ENCODE results near the gene FAAP20. TPM values are rescaled to one million over a fixed set of nuclear protein-coding genes. Genes with fewer than 3 reads are reported as not detected.

FAAP20 gene
- total RNA-seq, 1 donor = 24.8 TPM

DNA sequence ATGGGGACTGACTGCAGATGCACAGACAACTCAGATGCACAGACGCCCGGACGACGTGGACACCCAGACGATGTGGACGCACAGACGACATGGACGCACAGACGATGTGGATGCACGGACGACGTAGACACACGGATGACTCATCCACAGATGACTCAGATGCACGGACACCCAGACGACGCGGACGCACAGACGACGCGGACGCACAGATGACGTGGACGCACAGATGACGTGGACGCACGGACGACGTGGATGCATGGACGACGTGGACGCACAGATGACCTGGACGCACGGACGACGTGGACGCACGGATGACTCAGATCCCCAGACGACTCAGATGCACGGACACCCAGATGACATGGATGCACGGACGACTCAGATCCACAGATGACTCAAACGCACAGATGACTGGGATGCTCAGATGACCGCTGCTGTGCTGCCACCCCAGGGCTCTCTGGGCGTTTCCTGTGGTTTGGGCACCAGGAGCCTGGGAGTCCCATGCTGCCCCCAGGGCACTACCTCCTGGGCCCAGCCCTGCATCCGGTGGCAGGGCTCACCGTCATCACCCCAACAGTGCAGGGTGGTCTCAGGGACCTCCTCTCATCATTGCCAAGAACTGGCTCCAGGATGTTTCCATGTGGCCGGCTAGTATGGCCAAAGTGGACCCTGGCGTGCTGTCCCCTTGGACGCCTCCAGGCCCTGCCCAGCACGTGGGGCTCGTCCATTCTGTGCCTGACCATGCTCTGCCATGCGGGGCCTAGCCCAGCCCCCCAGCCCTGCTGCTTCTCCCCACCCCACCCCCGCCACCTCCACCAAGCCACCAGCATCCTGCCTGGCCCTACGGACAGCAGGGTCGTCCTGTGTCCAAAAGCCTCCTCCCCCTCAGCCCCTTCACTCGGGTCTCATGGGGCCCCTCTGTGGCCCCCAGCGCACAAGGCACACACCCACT lies 14.0 kb downstream of the FAAP20 start:
- no peak for DNase-seq (ENCODE audit: low read depth in 2 of 3, low spot score in 2 of 3)

GRCh38 chr1:2179283-2180013 lies 15.1 kb downstream of the FAAP20 start:
- DNase-seq (ENCODE audit: low read depth in 2 of 3, low spot score in 2 of 3) = no peak

GRCh38 chr1:2178875-2179274 lies 15.7 kb downstream of the FAAP20 start:
- no peak for DNase-seq (ENCODE audit: low read depth in 2 of 3, low spot score in 2 of 3)

- no peak for DNase-seq (ENCODE audit: low read depth in 2 of 3, low spot score in 2 of 3)
Measured at GRCh38 chr1:2177946-2178538, 16.5 kb downstream of the FAAP20 start.

DNA sequence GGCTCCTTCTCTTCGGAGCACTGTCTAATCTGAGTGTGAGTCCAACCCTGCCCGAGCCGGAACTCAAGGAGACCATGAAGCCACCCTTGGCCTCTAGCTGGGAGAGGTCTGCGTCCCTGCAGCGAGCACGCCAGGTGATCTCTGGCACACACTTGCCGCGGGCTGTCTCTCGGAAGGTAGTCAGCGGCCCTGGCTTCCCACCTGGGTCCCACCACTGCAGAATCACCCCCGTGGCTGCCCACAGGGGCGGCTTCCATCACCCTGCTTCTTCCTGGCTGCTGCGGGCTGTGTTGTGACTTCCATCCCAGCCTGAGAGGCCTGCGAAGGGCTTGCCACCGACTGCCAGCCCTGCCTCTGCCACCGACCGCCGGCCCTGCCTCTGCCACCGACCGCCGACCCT lies 17.0 kb downstream of the FAAP20 start:
- no peak for DNase-seq (ENCODE audit: low read depth in 2 of 3, low spot score in 2 of 3)

- DNase-seq (ENCODE audit: low read depth in 2 of 3, low spot score in 2 of 3) = no peak
Measured at GRCh38 chr1:2176615-2177014, 18.0 kb downstream of the FAAP20 start.

DNA sequence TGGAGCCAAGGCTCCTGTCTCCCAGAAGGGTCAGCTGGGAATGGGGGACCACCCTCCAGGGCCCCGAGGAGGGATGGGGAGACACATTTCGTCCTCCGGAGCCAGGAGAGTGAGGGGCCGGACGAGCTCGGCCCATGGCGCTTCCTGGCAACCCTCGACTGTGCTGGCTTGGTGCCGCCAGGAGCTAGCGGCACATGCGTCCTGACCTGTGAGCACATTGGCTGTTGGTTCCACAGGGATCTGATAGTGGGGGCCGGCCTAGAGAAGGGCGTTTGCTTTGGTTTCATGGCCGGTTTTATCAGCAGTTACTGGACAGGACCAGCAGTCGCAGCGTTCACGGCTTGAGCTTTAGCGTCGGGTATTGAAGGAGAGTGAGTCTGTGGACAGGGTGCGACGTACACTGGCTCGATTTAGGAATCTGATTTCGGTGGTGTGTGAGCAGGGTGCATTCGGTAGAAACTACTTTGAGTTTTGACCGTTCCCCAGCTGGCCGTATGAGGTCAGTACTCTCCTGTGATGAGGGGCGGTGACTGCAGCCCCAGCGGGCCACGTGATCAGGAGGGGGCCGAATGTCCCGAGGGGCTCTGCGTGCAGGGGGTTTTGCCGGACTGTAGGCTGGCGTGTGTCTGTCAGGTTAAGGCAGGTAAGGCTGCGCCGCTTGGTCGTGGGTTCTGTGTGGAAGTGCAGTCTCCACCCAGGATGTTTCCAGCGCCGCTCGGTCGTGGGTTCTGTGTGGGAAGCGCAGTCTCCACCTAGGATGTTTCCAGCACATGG lies 18.7 kb downstream of the FAAP20 start:
- DNase-seq (ENCODE audit: low read depth in 2 of 3, low spot score in 2 of 3) = no peak

DNA sequence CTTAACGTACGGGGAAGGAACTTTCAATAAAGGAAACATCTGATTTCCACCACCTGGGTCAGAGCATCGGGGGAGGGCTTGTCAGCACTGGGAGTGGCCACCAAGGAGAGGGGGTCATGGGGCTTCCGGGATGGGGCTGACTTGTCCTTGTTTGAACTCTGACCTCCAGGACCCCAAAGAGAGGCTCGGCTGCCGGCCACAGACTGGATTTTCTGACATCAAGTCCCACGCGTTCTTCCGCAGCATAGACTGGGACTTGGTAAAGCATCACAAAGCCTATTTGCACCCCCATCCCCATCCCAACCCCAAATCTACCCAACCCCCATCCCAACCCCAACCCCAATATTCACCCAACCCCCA lies 19.5 kb downstream of the FAAP20 start:
- no peak for DNase-seq (ENCODE audit: low read depth in 2 of 3, low spot score in 2 of 3)

DNA sequence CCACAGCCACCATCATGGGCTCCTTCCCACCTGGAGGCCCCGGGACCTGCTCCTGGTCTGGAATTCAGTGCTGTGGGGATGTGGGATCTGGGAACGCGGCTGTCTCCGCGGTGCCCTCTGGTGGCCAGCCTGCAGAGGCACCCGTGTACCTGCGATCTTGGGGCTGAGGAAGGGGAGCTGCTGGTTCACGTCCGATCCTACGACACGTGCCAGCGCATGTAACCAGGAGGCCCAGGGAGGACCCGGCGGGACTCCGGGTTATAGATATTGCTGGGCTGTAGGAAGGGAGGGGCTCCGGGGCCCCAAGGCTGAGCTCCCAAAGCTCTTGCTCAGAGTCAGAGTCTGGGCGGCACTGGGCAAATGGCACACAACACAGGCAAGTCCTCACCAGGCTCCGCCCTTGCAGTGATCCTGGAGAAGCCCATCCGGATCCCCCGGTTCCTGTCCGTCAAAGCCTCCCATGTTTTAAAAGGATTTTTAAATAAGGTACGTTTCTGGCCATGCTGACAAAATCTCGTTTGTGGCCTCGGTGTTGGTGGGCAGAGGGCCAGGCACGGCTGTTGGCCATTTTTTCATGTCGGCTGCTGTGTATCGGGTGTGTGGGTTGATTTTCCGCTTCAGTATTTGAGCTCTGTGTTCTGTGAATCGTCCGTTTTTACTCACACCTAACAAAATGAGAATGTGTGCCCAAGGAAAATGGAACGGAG lies 20.1 kb downstream of the FAAP20 start:
- DNase-seq (ENCODE audit: low read depth in 2 of 3, low spot score in 2 of 3) = peak; percentile 18 to 34 (median 30)

GRCh38 chr1:2173546-2174347 lies 20.8 kb downstream of the FAAP20 start:
- DNase-seq (ENCODE audit: low read depth in 2 of 3, low spot score in 2 of 3) = no peak

- no peak for DNase-seq (ENCODE audit: low read depth in 2 of 3, low spot score in 2 of 3)
Measured at GRCh38 chr1:2172551-2173146, 21.9 kb downstream of the FAAP20 start.

GRCh38 chr1:2172012-2172411 lies 22.6 kb downstream of the FAAP20 start:
- no peak for DNase-seq (ENCODE audit: low read depth in 2 of 3, low spot score in 2 of 3)

GRCh38 chr1:2170211-2170610 lies 24.4 kb downstream of the FAAP20 start:
- DNase-seq (ENCODE audit: low read depth in 2 of 3, low spot score in 2 of 3) = no peak

DNA sequence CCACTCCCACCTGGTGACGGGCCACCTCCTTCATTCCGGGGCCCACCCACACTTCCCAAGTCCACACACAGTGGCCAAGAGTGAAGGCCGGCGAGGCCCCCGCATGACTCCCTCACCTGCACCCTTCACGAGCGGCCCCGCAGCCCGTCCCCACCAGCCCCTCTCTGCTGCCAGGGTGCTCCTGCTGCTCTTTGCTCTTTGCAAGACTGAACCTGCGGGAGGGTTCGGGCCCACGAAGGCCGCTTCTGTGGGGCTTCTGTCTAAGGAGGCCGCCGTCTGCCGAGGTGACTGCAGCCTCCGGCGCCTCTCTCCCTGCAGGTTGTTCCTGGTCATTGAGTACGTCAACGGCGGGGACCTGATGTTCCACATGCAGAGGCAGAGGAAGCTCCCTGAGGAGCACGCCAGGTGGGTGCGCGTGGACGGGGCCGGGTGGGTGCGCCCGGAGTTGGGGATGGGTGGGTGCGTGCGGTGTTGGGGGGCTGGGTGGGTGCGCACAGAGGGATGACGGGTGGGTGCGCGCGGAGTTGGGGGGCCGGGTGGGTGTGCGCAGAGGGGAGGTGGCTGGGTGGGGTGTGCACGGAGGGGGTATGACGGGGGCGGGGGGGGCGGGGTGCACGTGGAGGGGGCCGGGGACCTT lies 25.3 kb downstream of the FAAP20 start:
- no peak for DNase-seq (ENCODE audit: low read depth in 2 of 3, low spot score in 2 of 3)

DNA sequence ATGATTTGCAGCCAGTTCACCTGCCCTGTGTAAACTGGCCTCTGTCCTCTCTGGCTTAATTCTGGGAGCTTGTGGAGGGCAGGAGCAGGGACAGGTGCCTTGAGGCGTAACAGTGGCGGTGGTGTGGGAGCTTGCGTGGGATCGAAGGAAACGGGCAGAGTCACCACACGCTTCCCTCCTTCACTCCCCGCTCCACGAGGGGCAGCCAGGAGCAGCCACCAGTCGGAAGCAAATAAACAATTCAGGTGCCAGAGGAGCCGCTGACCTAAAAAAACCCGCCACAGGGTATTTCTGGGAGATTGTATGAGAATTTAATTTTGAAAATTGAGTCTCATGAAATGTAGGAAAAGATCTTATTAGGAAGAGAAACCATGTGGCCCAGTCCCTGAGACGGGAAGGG lies 26.0 kb downstream of the FAAP20 start:
- DNase-seq (ENCODE audit: low read depth in 2 of 3, low spot score in 2 of 3) = no peak

DNA sequence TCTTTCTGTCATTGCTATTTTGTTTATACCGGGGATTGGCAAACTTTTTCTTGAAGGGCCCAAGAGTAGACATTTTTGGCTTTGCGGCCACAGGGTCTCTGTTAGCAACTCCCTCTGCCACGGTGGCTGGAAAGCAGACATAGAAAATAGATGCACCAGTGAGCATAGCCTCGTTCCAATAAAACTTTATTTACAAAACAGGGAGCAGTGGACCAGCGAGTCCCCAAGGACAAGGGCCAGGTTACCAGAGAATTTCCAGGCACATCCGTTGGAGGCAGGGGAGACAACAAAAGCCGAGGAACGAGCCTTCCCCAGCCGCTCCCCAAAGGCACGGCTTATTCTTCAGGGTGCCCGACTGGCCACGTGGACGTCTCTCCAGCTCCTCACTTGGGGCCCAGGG lies 26.5 kb downstream of the FAAP20 start:
- DNase-seq (ENCODE audit: low read depth in 2 of 3, low spot score in 2 of 3) = no peak

GRCh38 chr1:2166695-2167094 lies 27.9 kb downstream of the FAAP20 start:
- DNase-seq (ENCODE audit: low read depth in 2 of 3, low spot score in 2 of 3) = no peak

- no peak for DNase-seq (ENCODE audit: low read depth in 2 of 3, low spot score in 2 of 3)
Measured at GRCh38 chr1:2166254-2166653, 28.3 kb downstream of the FAAP20 start.

GRCh38 chr1:2165646-2166045 lies 28.9 kb downstream of the FAAP20 start:
- DNase-seq (ENCODE audit: low read depth in 2 of 3, low spot score in 2 of 3) = no peak
